Mammary epithelial cell (primary cell): ENCODE results near the gene TSSC4.

Experiments
- EZH2 ChIP-seq: IDR thresholded peaks from 2 replicates; pipeline ENCODE4 v1.6.1; 2012; ENCODE audit warnings: low read length, inconsistent platforms, borderline replicate concordance
- TF ChIP-seq, protein P1 (sequence below), 2 donors: IDR thresholded peaks in 1 of 2; conservative IDR thresholded peaks in 1 of 2; 2 replicates each; pipeline ENCODE4 v1.5.1; 2011 to 2012; ENCODE audit warnings: inconsistent platforms in 2 of 2, low read length in 2 of 2, mild to moderate bottlenecking in 2 of 2, control low read depth in 1 of 2, low read depth in 1 of 2; ENCODE audit not compliant: insufficient read depth in 1 of 2; ENCODE audit errors: extremely low read depth in 1 of 2

DNA sequence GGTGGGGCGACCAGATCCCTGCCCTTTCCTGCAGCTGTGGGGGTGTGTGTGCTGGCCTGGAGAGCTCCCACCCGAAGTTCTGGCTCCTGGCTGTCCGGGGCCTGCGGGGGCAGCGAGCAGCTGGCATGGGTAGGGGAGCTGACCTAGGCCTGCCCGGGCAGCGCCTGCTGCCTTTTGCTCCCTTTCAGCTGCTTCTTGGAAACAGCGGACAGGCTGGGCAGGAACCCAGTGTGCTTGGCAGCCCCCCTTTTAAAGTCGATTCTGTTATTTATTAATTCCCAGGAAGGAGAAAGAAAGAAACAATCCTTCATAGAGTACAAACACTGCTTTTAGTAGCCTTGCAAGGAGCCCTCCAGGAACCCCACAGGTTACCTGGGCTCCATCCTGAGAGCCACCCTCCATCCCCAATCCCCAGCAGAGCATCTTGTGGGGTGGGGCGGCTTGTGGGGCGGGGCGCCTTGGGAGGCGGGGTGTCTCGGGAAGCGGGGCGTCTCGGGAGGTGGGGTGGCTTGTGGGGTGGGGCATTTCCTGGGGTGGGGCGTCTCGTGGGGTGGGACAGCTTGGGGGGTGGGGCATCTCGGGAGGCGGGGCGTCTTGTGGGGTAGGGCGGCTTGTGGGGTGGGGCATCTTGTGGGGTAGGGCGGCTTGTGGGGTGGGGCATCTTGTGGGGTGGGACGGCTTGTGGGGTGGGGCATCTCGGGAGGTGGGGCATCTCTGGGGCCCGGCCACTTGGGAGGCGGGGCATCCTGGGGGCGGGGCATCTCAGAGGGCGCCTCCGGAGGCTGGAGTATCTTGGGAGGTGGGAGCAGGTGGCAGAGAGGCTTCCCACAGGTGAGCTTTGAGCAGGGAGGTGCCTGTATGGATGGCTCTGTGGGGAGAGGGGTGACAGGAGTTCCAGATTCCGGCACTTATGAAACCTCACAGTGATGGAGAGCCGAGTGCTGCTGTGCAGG, 16.4 kb upstream of the TSSC4 start:
- TF ChIP-seq, protein P1, sequence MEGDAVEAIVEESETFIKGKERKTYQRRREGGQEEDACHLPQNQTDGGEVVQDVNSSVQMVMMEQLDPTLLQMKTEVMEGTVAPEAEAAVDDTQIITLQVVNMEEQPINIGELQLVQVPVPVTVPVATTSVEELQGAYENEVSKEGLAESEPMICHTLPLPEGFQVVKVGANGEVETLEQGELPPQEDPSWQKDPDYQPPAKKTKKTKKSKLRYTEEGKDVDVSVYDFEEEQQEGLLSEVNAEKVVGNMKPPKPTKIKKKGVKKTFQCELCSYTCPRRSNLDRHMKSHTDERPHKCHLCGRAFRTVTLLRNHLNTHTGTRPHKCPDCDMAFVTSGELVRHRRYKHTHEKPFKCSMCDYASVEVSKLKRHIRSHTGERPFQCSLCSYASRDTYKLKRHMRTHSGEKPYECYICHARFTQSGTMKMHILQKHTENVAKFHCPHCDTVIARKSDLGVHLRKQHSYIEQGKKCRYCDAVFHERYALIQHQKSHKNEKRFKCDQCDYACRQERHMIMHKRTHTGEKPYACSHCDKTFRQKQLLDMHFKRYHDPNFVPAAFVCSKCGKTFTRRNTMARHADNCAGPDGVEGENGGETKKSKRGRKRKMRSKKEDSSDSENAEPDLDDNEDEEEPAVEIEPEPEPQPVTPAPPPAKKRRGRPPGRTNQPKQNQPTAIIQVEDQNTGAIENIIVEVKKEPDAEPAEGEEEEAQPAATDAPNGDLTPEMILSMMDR (conservative IDR thresholded peaks at IDR 0.05 in 1 of 2, IDR thresholded peaks at IDR 0.05 in 1 of 2; ENCODE audit: extremely low read depth in 1 of 2, insufficient read depth in 1 of 2, low read depth in 1 of 2, low read length in 2 of 2) = no peak
- no peak for TF ChIP-seq EZH2
